GM12891 (cell line): ENCODE measurements around the gene SET.
"Not testable (repeated sequence)": the region's sequence is repeated elsewhere in the genome, so short reads cannot be mapped to it uniquely, and the experiment has no call there.

Experiments
- DNase-seq: peaks from one replicate; pipeline ENCODE4 v3.0.0; 2011; ENCODE audit warnings: low spot score; ENCODE audit not compliant: insufficient read length
- FAIRE-seq: peaks from 2 replicates; lab custom pipeline; 2011; peaks lifted over from hg19 to GRCh38; lab: Jason Lieb, UNC
- PAX5 ChIP-seq: IDR thresholded peaks from 2 replicates; pipeline ENCODE4 v1.6.1; 2011; ENCODE audit warnings: low read length, moderate library complexity, mild to moderate bottlenecking; ENCODE audit not compliant: insufficient read depth, severe bottlenecking
- POLR2A ChIP-seq: IDR thresholded peaks from 2 replicates; pipeline ENCODE4 v1.6.1; 2011; ENCODE audit warnings: low read depth, low read length, control low read depth
- POLR2AphosphoS5 ChIP-seq: IDR thresholded peaks from 2 replicates; pipeline ENCODE4 v1.6.1; 2011; ENCODE audit warnings: low read depth, low read length, control low read depth
- POU2F2 ChIP-seq: IDR thresholded peaks from 2 replicates; pipeline ENCODE4 v1.6.1; 2011; ENCODE audit warnings: low read depth, mild to moderate bottlenecking, control low read depth, low read length, moderate library complexity
- SPI1 ChIP-seq: IDR thresholded peaks from 2 replicates; pipeline ENCODE4 v1.6.1; 2011; ENCODE audit warnings: low read depth, low read length, control low read depth
- TAF1 ChIP-seq: IDR thresholded peaks from 2 replicates; pipeline ENCODE4 v1.6.1; 2011; ENCODE audit warnings: low read depth, low read length, control low read depth

Gene SET

GRCh38 chr9:128657344-128657704, 31.7 kb upstream of the SET start:
- FAIRE-seq, result no peak
- DNase-seq, result no peak

GRCh38 chr9:128657796-128658195, 31.2 kb upstream of the SET start:
- DNase-seq (no peak), FAIRE-seq (no peak)
- TF ChIP-seq POLR2AphosphoS5, result no peak
- TF ChIP-seq PAX5, result no peak
- no peak for TF ChIP-seq SPI1
- TF ChIP-seq TAF1, result no peak
- TF ChIP-seq POU2F2, result no peak
- TF ChIP-seq POLR2A, result no peak

More at GRCh38 chr9:128657344-128657704, 31.7 kb upstream of the SET start:
- no peak for TF ChIP-seq POLR2A
- no peak for TF ChIP-seq POU2F2
- TF ChIP-seq TAF1, result no peak
- TF ChIP-seq SPI1, result no peak
- no peak for TF ChIP-seq POLR2AphosphoS5
- no peak for TF ChIP-seq PAX5

- not testable (repeated sequence) for DNase-seq, FAIRE-seq
Observed at GRCh38 chr9:128666481-128666941, 22.5 kb upstream of the SET start.

GRCh38 chr9:128669786-128670185, 19.2 kb upstream of the SET start:
- DNase-seq (no peak), FAIRE-seq (no peak)
- no peak for TF ChIP-seq POU2F2
- no peak for TF ChIP-seq POLR2A
- TF ChIP-seq SPI1, result no peak
- no peak for TF ChIP-seq POLR2AphosphoS5
- TF ChIP-seq TAF1, result no peak
- no peak for TF ChIP-seq PAX5

- TF ChIP-seq SPI1 (no peak), PAX5 (no peak), POU2F2 (no peak), POLR2AphosphoS5 (no peak), POLR2A (no peak), TAF1 (no peak)
- DNase-seq, result no peak
- FAIRE-seq, result no peak
Observed at GRCh38 chr9:128675382-128675781, 13.6 kb upstream of the SET start.

GRCh38 chr9:128677794-128678193, 11.2 kb upstream of the SET start:
- no peak for DNase-seq
- TF ChIP-seq POLR2AphosphoS5 (no peak), POU2F2 (no peak), TAF1 (no peak), PAX5 (no peak), POLR2A (no peak), SPI1 (no peak)
- FAIRE-seq, result no peak

GRCh38 chr9:128683340-128684064, 5.5 kb upstream of the SET start:
- TF ChIP-seq POU2F2 (peak; percentile 35; the same call in 1 of the 2 replicates), SPI1 (peak; percentile 52; the same call in 1 of the 2 replicates), TAF1 (peak; percentile 47), PAX5 (no peak), POLR2A (0 out of 2 replicates have a peak, but pooled peaks have one; percentile 35), POLR2AphosphoS5 (no peak)
- FAIRE-seq (peak; percentile 66), DNase-seq (no peak)

GRCh38 chr9:128684065-128684324, 5.0 kb upstream of the SET start:
- no peak for FAIRE-seq
- TF ChIP-seq POU2F2 (no peak), SPI1 (no peak), PAX5 (no peak), POLR2A (no peak), TAF1 (no peak), POLR2AphosphoS5 (no peak)
- DNase-seq, result no peak

GRCh38 chr9:128684325-128685199, 4.5 kb upstream of the SET start:
- TF ChIP-seq POLR2A (peak; percentile 93), TAF1 (peak; percentile 86), SPI1 (no peak), POLR2AphosphoS5 (peak; percentile 92), POU2F2 (peak; percentile 55), PAX5 (no peak)
- FAIRE-seq (peak; percentile 85), DNase-seq (no peak)
